Upper lobe of left lung (tissue), 6 donors: Measurements from ENCODE around the gene IKZF4. TPM values are rescaled to one million over a fixed set of nuclear protein-coding genes. Genes with fewer than 3 reads are reported as not detected.
"Not testable (repeated sequence)": the region's sequence is repeated elsewhere in the genome, so short reads cannot be mapped to it uniquely, and the experiment has no call there.

ENCODE experiments used
- ATAC-seq, 2 donors: fragments of 200-7000 bp; cut with Tn5 transposase; one replicate each; pipeline ENCODE4 v1.9.1; 2022; ENCODE audit warnings: mild to moderate bottlenecking in 2 of 2, moderate library complexity in 2 of 2; ENCODE audit not compliant: low FRiP score in 2 of 2
- DNase-seq, 2 donors: peaks; one replicate each; pipeline ENCODE4 v3.0.0-alpha.2; 2019 to 2020
- H3K27ac ChIP-seq, 4 donors: fragments of 200-600 bp; sonication (generic); one replicate each; pipeline ENCODE4 v1.5.1; 2016 to 2019
- H3K27me3 ChIP-seq, 4 donors: fragments of 200-600 bp; sonication (generic); one replicate each; pipeline ENCODE4 v1.5.1; 2017 to 2019
- H3K36me3 ChIP-seq, 4 donors: fragments of 200-600 bp; sonication (generic); one replicate each; pipeline ENCODE4 v1.5.1; 2016 to 2019
- H3K4me1 ChIP-seq, 4 donors: fragments of 200-600 bp; sonication (generic); one replicate each; pipeline ENCODE4 v1.5.1; 2018 to 2019
- H3K4me3 ChIP-seq, 4 donors: fragments of 200-600 bp; sonication (generic); one replicate each; pipeline ENCODE4 v1.5.1; 2017 to 2019; ENCODE audit warnings: mild to moderate bottlenecking in 2 of 4, moderate library complexity in 1 of 4
- H3K9me3 ChIP-seq, 4 donors: fragments of 200-600 bp; sonication (generic); one replicate each; pipeline ENCODE4 v1.5.1; 2018 to 2019
- EP300 ChIP-seq, 4 donors: sonication (generic); formaldehyde crosslinking; IDR thresholded peaks; one replicate each; pipeline ENCODE4 v1.5.1; 2017; ENCODE audit warnings: antibody characterized with exemption in 4 of 4, control low read depth in 2 of 4
- POLR2A ChIP-seq, 4 donors: fragments of 450-650 bp; IDR thresholded peaks; one replicate each; pipeline ENCODE4 v1.5.1; 2016 to 2017; ENCODE audit warnings: antibody characterized with exemption in 4 of 4, mild to moderate bottlenecking in 2 of 4
- POLR2AphosphoS5 ChIP-seq, 2 donors: sonication (generic); formaldehyde crosslinking; IDR thresholded peaks; one replicate each; pipeline ENCODE4 v1.5.1; 2017; ENCODE audit warnings: antibody characterized with exemption in 2 of 2
- WGBS, 2 donors: methylation state at CpG; one replicate each; pipeline ENCODE4 v1.1.5; 2017 to 2018; 5-methylcytosine and 5-hydroxymethylcytosine counted together
- total RNA-seq, 6 donors: library from RNA; depleted of rRNA in 4 of 6; stranded (reverse); fragments of >200 nt in 4 of 6; gene quantifications; one replicate each; pipeline versions ENCODE4 v1.1.0 to v1.2.1, GENCODE V29; 2016 to 2021
- TF ChIP-seq, protein P1 (sequence below), 6 experiments: fragments of 450-650 bp in 4 of 6; fragments of 200-600 bp in 2 of 6; sonication (generic) in 2 of 6; IDR thresholded peaks; one replicate each; pipeline ENCODE4 v1.5.1; 2016 to 2019; ENCODE audit warnings: antibody characterized with exemption in 6 of 6
- donor health status: DM: no; HTN: no; CAD: no; lungs with moderate emphysema.
- donor health status: DM: no; HTN: yes; CAD: no; lungs with severe emphysema.

The IKZF4 gene
- total RNA-seq, 6 donors from 2014 or later, result 5.6 to 23.0 (median 9.3) TPM

DNA sequence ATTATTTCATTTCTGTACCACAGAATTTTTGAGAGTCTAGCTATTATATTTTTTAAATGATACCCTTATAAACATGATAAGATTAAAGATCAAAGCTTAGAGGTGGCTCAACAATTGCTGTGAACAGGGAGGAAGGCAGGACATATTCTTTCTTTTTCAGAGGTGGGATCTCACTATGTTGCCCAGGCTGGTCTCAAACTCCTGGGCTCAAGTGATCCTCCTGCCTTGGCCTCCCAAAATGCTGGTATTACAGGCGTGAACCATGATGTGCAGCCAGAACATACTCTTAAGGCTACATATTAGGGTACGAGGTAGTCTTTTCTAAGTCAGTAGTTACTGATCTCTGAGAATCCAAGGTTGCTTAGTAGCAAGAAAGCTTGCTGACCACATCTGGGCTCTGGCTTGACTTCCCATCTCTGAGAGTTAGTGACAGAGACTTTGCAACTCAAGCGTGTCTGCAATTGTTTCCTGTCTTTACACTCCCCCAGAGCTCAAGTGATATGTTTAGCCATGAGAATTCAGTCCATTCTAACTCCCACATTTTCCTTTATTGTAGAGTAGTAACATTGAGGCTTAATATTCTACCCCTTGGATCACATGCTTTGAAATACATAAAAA is 38.4 kb upstream of the IKZF4 start:
- DNase-seq (no peak), ATAC-seq (peak in 1 of 2 donors; percentile 50)
- H3K4me3 ChIP-seq, result no peak overlapping the region
- no peak for TF ChIP-seq POLR2AphosphoS5 (IDR thresholded peaks at IDR 0.05)
- TF ChIP-seq, protein P1, sequence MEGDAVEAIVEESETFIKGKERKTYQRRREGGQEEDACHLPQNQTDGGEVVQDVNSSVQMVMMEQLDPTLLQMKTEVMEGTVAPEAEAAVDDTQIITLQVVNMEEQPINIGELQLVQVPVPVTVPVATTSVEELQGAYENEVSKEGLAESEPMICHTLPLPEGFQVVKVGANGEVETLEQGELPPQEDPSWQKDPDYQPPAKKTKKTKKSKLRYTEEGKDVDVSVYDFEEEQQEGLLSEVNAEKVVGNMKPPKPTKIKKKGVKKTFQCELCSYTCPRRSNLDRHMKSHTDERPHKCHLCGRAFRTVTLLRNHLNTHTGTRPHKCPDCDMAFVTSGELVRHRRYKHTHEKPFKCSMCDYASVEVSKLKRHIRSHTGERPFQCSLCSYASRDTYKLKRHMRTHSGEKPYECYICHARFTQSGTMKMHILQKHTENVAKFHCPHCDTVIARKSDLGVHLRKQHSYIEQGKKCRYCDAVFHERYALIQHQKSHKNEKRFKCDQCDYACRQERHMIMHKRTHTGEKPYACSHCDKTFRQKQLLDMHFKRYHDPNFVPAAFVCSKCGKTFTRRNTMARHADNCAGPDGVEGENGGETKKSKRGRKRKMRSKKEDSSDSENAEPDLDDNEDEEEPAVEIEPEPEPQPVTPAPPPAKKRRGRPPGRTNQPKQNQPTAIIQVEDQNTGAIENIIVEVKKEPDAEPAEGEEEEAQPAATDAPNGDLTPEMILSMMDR (IDR thresholded peaks at IDR 0.05), result no peak
- no peak for TF ChIP-seq EP300 (IDR thresholded peaks at IDR 0.05)
- no peak for TF ChIP-seq POLR2A (IDR thresholded peaks at IDR 0.05)
- peak overlapping the region in 1 of 4 donors; percentile 45 for H3K27ac ChIP-seq
- peaks cover 13 to 36% (median 15%) of the 10 kb centered on the region in 4 donors for H3K4me1 ChIP-seq
- peaks cover 15 to 68% (median 30%) of the 10 kb centered on the region in 4 donors for H3K36me3 ChIP-seq
- 66 to 77% methylated on average over 3 of the region's 3 CpGs for WGBS, 2 donors
- H3K9me3 ChIP-seq, result no peaks in the 10 kb centered on the region
- H3K27me3 ChIP-seq, result no peaks in the 10 kb centered on the region

DNA sequence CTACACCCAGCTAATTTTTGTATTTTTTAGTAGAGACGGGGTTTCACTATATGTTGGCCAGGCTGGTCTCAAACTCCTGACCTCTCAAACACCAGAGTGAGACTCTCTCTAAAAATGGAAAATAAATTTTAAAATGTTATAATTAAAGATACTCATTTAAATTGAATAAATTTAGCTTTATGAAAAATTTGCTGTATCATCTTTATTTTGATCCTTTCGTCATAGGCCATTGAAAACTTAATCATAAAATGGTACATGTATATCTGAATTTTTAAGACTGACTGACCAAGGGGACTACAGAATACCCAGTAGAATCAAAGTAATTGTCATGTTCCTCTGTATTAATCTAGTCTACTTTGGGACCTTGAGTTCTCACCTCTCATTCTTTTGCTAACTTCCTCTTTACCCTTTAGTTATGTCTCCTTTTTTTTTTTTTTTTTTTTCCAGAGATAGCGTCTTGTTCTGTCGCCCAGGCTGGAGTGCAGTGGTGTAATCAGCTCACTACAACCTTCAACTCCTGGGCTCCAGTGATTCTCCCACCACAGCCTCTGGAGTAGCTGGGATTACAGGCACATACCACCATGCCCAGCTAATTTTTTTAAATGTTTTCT is 37.5 kb upstream of the IKZF4 start:
- no peak for ATAC-seq
- TF ChIP-seq POLR2AphosphoS5 (IDR thresholded peaks at IDR 0.05), result no peak
- no peak for TF ChIP-seq EP300 (IDR thresholded peaks at IDR 0.05)
- no peak for TF ChIP-seq POLR2A (IDR thresholded peaks at IDR 0.05)
- TF ChIP-seq, protein P1 (IDR thresholded peaks at IDR 0.05), result no peak
- Histone ChIP-seq H3K9me3 (no peaks in the 10 kb centered on the region), H3K27ac (peak overlapping the region in 1 of 4 donors; percentile 23), H3K36me3 (peaks cover 17 to 77% (median 39%) of the 10 kb centered on the region in 4 donors), H3K4me3 (no peak overlapping the region), H3K27me3 (no peaks in the 10 kb centered on the region), H3K4me1 (peaks cover 7 to 27% (median 14%) of the 10 kb centered on the region in 4 donors)
- no peak for DNase-seq
- WGBS, 2 donors, result 75 to 79% methylated on average over 4 of the region's 4 CpGs

DNA sequence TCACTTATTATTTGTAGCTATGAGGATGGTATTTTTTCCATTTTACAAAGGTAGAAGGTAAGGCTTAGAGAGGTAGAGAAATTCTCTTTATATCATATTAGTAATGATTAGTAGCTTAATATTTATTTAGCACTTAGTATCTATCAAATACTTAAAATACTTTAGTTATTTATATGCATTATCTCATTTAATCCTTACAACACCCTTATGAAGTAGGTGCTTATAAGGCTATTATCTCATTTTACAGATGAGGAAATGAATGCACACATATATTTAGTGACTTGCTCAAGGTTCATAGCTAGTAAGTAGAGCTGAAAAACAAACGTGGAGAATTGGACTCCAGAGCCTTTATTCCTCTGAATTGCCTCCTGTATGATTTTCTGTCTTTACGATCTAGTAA is 36.0 kb upstream of the IKZF4 start:
- Histone ChIP-seq H3K27ac (peak overlapping the region in 1 of 4 donors; percentile 27), H3K4me3 (no peak overlapping the region), H3K36me3 (peaks cover 18 to 89% (median 51%) of the 10 kb centered on the region in 4 donors), H3K27me3 (no peaks in the 10 kb centered on the region), H3K4me1 (peaks cover under 1 to 13% (median 6%) of the 10 kb centered on the region in 4 donors), H3K9me3 (no peaks in the 10 kb centered on the region)
- WGBS, 2 donors, result 59 to 65% methylated on average over 2 of the region's 2 CpGs
- DNase-seq (no peak), ATAC-seq (no peak)
- TF ChIP-seq POLR2AphosphoS5 (IDR thresholded peaks at IDR 0.05) (no peak), POLR2A (IDR thresholded peaks at IDR 0.05) (no peak), EP300 (IDR thresholded peaks at IDR 0.05) (no peak)
- TF ChIP-seq, protein P1 (IDR thresholded peaks at IDR 0.05), result no peak

DNA sequence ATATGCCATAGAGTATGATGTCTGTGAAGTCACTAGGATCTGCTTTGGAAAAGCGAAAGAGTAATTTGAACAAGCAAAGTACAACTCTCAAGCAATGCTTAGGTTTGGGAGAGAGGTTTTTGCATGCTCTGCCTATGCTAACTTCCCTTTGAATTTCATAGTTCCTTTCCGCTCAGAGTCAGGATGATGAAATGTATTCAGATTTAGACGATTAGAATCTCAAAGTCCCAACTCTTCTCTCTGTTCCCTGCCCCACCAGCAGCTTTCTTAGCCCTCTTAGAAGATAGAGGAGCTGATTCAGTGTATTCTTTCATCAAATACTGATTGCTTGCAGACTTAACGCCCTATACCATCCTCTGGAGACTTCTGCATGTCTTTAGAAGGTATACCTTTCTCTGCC is 35.5 kb upstream of the IKZF4 start:
- H3K9me3 ChIP-seq, result no peaks in the 10 kb centered on the region
- peaks cover 0 to 8% (median 6%) of the 10 kb centered on the region in 4 donors for H3K4me1 ChIP-seq
- 77 to 78% methylated on average over 4 of the region's 4 CpGs for WGBS, 2 donors
- TF ChIP-seq POLR2AphosphoS5 (IDR thresholded peaks at IDR 0.05), result no peak
- TF ChIP-seq EP300 (IDR thresholded peaks at IDR 0.05), result no peak
- TF ChIP-seq, protein P1 (IDR thresholded peaks at IDR 0.05), result no peak
- no peak for TF ChIP-seq POLR2A (IDR thresholded peaks at IDR 0.05)
- peak overlapping the region in 1 of 4 donors; percentile 27 for H3K27ac ChIP-seq
- peaks cover 23 to 90% (median 55%) of the 10 kb centered on the region in 4 donors for H3K36me3 ChIP-seq
- DNase-seq (no peak), ATAC-seq (no peak)
- no peak overlapping the region for H3K4me3 ChIP-seq
- H3K27me3 ChIP-seq, result no peaks in the 10 kb centered on the region

DNA sequence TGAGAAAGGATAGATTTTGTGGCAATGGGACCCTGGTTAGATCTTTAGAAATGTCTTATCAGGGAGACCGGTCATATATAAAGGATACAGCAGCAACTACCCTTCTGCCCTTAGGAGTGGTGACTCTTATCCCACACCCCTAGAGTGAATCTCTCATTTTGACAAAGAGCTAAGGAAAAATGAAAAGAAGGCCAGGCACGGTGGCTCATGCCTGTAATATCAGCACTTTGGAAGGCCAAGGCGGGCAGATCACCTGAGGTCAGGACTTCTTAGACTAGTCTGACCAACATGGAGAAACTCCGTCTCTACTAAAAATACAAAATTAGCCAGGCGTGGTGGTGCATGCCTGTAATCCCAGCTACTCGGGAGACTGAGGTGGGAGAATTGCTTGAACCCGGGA is 34.9 kb upstream of the IKZF4 start:
- not testable (repeated sequence) for ATAC-seq, H3K27me3 ChIP-seq, H3K9me3 ChIP-seq, DNase-seq, H3K4me3 ChIP-seq, H3K27ac ChIP-seq, H3K4me1 ChIP-seq
- peaks cover 29 to 90% (median 58%) of the 10 kb centered on the region in 4 donors for H3K36me3 ChIP-seq
- WGBS, 2 donors, result 96 to 98% methylated on average over 7 of the region's 7 CpGs
